DOHH2 (cell line): ENCODE measurements around the gene HECTD1.

Experiments
- H3F3A ChIP-seq: fragments of 200-600 bp; sonication (generic), shearing (Covaris generic); 2 replicates; pipeline ENCODE4 v1.6.0; 2016; ENCODE audit warnings: antibody characterized with exemption, mild to moderate bottlenecking; ENCODE audit not compliant: control insufficient read depth, insufficient read depth
- H3K27ac ChIP-seq: fragments of 200-600 bp; sonication (generic); 2 replicates; pipeline ENCODE4 v1.5.1; 2014; ENCODE audit warnings: low read depth, mild to moderate bottlenecking, low read length, moderate library complexity
- H3K27me3 ChIP-seq: fragments of 200-600 bp; sonication (generic); 2 replicates; pipeline ENCODE4 v1.6.1; 2014; ENCODE audit warnings: mild to moderate bottlenecking, low read length, mixed read lengths; ENCODE audit not compliant: control insufficient read depth
- H3K36me3 ChIP-seq: fragments of 200-600 bp; sonication (generic); 2 replicates; pipeline ENCODE4 v1.6.1; 2014; ENCODE audit warnings: mild to moderate bottlenecking, low read length, moderate library complexity, mixed read lengths; ENCODE audit not compliant: control insufficient read depth
- H3K4me1 ChIP-seq: fragments of 200-600 bp; sonication (generic); 2 replicates; pipeline ENCODE4 v1.6.1; 2014; ENCODE audit warnings: mild to moderate bottlenecking, low read length, mixed read lengths; ENCODE audit not compliant: control insufficient read depth
- H3K4me2 ChIP-seq: fragments of 200-600 bp; sonication (generic); 2 replicates; pipeline ENCODE4 v1.6.0; 2014; ENCODE audit warnings: mild to moderate bottlenecking, low read length, moderate library complexity
- H3K4me3 ChIP-seq: fragments of 200-600 bp; sonication (generic); 2 replicates; pipeline ENCODE4 v1.5.1; 2014; ENCODE audit warnings: mild to moderate bottlenecking, low read length, mixed read lengths
- H3K79me2 ChIP-seq: fragments of 200-600 bp; sonication (generic); 2 replicates; pipeline ENCODE4 v1.6.1; 2014; ENCODE audit warnings: mild to moderate bottlenecking, low read length, mixed read lengths; ENCODE audit not compliant: control insufficient read depth
- H3K9me2 ChIP-seq: fragments of 200-600 bp; sonication (generic); replicated peaks from 2 replicates; pipeline ENCODE4 v1.6.1; 2014; ENCODE audit warnings: mild to moderate bottlenecking, low read length, mixed read lengths; ENCODE audit not compliant: control insufficient read depth
- H3K9me3 ChIP-seq: fragments of 200-600 bp; sonication (generic); 2 replicates; pipeline ENCODE4 v1.6.1; 2014; ENCODE audit warnings: antibody characterized with exemption, low read length, mixed read lengths; ENCODE audit not compliant: control insufficient read depth, insufficient read depth
- H4K20me1 ChIP-seq: fragments of 200-600 bp; sonication (generic); 2 replicates; pipeline ENCODE4 v1.6.0; 2014; ENCODE audit warnings: low read depth, mild to moderate bottlenecking, antibody characterized with exemption, low read length, moderate library complexity; ENCODE audit not compliant: control insufficient read depth, insufficient read depth
- EZH2phosphoT487 ChIP-seq: fragments of 200-600 bp; sonication (generic); IDR thresholded peaks from 2 replicates; pipeline ENCODE4 v1.6.1; 2017; ENCODE audit warnings: borderline replicate concordance, mild to moderate bottlenecking, antibody characterized with exemption, low read length, moderate library complexity, mixed read lengths
- TF ChIP-seq, protein P1 (sequence below): fragments of 200-600 bp; sonication (generic); IDR thresholded peaks from one replicate; pipeline ENCODE4 v1.5.1; 2014; ENCODE audit warnings: antibody characterized with exemption, mild to moderate bottlenecking, low read depth, low read length; ENCODE audit not compliant: poor library complexity, severe bottlenecking

Gene HECTD1

DNA sequence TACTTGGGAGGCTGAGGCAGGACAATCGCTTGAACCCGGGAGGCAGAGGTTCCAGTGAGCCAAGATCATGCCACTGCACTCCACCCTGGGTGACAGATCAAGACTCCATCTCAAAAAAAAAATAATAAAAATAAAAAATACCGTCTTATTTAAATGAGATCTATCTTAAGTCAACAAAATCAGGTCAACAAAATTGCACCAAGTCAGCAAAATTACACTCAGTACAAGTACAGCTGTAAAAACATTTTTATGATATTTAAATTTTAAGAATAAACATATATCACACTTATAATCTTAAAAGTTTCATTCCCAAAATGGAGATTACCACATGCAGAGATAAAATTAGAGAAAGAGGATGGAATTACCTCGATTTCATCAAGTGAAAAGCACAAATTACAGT, 33.2 kb downstream of the HECTD1 start:
- no peak overlapping the region for H3K27ac ChIP-seq
- no peak overlapping the region for H3K4me3 ChIP-seq
- H3K27me3 ChIP-seq = no peaks in the 10 kb centered on the region
- 0 out of 2 replicates have a peak, but pooled peaks cover 11% of the 10 kb centered on the region for H3F3A ChIP-seq
- no peaks in the 10 kb centered on the region for H4K20me1 ChIP-seq
- H3K79me2 ChIP-seq = no peaks in the 10 kb centered on the region; the same call in 1 of the 2 replicates
- TF ChIP-seq EZH2phosphoT487 = no peak
- TF ChIP-seq, protein P1, sequence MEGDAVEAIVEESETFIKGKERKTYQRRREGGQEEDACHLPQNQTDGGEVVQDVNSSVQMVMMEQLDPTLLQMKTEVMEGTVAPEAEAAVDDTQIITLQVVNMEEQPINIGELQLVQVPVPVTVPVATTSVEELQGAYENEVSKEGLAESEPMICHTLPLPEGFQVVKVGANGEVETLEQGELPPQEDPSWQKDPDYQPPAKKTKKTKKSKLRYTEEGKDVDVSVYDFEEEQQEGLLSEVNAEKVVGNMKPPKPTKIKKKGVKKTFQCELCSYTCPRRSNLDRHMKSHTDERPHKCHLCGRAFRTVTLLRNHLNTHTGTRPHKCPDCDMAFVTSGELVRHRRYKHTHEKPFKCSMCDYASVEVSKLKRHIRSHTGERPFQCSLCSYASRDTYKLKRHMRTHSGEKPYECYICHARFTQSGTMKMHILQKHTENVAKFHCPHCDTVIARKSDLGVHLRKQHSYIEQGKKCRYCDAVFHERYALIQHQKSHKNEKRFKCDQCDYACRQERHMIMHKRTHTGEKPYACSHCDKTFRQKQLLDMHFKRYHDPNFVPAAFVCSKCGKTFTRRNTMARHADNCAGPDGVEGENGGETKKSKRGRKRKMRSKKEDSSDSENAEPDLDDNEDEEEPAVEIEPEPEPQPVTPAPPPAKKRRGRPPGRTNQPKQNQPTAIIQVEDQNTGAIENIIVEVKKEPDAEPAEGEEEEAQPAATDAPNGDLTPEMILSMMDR = no peak
- no peak overlapping the region for H3K4me2 ChIP-seq
- no peaks in the 10 kb centered on the region for H3K4me1 ChIP-seq
- no peaks in the 10 kb centered on the region for H3K9me3 ChIP-seq
- peaks cover 76% of the 10 kb centered on the region for H3K36me3 ChIP-seq
- H3K9me2 ChIP-seq = no peaks in the 10 kb centered on the region

DNA sequence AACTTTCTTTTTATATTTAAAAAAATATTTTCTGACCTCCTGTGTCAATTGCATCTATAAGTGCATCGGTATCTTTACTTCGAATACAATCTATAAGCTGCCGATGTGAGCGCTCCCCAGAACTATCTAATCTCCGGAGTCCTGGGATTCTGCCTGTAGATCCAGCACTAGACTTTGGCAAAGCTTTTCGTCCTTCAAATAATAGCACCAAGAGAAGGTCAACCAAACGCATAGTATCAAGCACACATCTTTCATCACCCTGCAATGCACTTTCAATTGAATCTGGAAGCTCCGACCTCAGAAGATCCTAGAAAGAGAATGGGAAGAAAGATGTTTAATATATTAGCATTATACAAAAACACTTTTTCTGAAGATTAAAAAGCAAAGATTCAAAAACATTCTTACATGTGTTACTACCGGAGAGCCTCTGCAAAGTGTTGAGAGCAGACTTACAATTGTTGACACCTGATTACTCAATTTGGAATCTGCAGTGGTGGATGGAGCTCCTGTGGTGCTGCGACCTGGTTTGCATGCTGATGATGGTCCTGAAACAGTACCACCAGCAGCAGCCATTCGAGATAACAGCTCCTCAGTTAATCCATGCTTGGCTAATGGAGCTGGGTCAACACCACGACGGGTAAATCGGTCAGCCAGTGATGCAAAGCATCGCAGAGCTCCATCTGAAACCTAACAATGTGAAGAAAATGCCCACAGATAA, 34.3 kb downstream of the HECTD1 start:
- H3K36me3 ChIP-seq = peaks cover 77% of the 10 kb centered on the region
- H3F3A ChIP-seq = 0 out of 2 replicates have a peak, but pooled peaks cover 11% of the 10 kb centered on the region

DNA sequence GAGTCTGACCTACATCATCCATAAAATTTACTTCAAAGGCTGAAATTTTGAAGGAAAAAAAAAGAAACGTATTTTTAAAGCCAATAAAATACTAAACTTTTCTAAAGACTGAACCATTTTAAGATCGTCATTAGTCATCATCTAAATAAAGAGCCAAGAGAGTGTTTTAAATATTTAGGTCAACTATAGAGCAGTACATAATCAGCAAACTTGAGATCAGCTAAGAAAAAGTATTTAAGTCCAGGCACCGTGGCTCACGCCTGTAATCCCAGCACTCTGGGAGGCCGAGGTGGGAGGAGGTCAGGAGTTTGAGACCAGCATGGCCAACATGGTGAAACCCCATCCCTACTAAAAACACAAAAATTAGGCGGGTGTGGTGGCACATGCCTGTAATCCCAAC, 35.5 kb downstream of the HECTD1 start:
- no peaks in the 10 kb centered on the region for H3K9me3 ChIP-seq

More for the DNA sequence above, 34.3 kb downstream of the HECTD1 start:
- H3K27ac ChIP-seq = no peak overlapping the region
- H3K9me2 ChIP-seq = no peaks in the 10 kb centered on the region
- no peaks in the 10 kb centered on the region for H3K27me3 ChIP-seq
- TF ChIP-seq, protein P1 = no peak
- no peak for TF ChIP-seq EZH2phosphoT487
- no peak overlapping the region for H3K4me3 ChIP-seq
- no peaks in the 10 kb centered on the region; the same call in 1 of the 2 replicates for H3K79me2 ChIP-seq
- no peaks in the 10 kb centered on the region for H3K9me3 ChIP-seq
- no peak overlapping the region for H3K4me2 ChIP-seq
- no peaks in the 10 kb centered on the region for H4K20me1 ChIP-seq
- H3K4me1 ChIP-seq = no peaks in the 10 kb centered on the region

More for the DNA sequence above, 35.5 kb downstream of the HECTD1 start:
- no peaks in the 10 kb centered on the region for H3K4me1 ChIP-seq
- no peak overlapping the region for H3K4me3 ChIP-seq
- TF ChIP-seq EZH2phosphoT487 = no peak
- TF ChIP-seq, protein P1 = no peak
- H3K27ac ChIP-seq = no peak overlapping the region
- H3K27me3 ChIP-seq = no peaks in the 10 kb centered on the region
- H3K36me3 ChIP-seq = peaks cover 80% of the 10 kb centered on the region
- H3F3A ChIP-seq = 0 out of 2 replicates have a peak, but pooled peaks cover 11% of the 10 kb centered on the region
- H3K9me2 ChIP-seq = no peaks in the 10 kb centered on the region
- H3K79me2 ChIP-seq = no peaks in the 10 kb centered on the region
- no peak overlapping the region for H3K4me2 ChIP-seq
- H4K20me1 ChIP-seq = no peaks in the 10 kb centered on the region
